AG09309 (cell line): ENCODE measurements around the gene CEP112.

Experiments used
- DNase-seq: peaks from one replicate; pipeline ENCODE4 v3.0.0-alpha.2; 2010; ENCODE audit warnings: low read depth
- H3K4me3 ChIP-seq: 2 replicates; pipeline ENCODE4 v1.5.1; 2011; ENCODE audit warnings: mild to moderate bottlenecking, low read depth, low read length, moderate library complexity; ENCODE audit not compliant: control insufficient read depth
- CTCF ChIP-seq: IDR thresholded peaks from 2 replicates; pipeline ENCODE4 v1.5.1; 2011; ENCODE audit warnings: mild to moderate bottlenecking, low read depth, low read length, inconsistent platforms; ENCODE audit not compliant: insufficient read depth, control insufficient read depth; ENCODE audit errors: missing control alignments

Gene CEP112

DNA sequence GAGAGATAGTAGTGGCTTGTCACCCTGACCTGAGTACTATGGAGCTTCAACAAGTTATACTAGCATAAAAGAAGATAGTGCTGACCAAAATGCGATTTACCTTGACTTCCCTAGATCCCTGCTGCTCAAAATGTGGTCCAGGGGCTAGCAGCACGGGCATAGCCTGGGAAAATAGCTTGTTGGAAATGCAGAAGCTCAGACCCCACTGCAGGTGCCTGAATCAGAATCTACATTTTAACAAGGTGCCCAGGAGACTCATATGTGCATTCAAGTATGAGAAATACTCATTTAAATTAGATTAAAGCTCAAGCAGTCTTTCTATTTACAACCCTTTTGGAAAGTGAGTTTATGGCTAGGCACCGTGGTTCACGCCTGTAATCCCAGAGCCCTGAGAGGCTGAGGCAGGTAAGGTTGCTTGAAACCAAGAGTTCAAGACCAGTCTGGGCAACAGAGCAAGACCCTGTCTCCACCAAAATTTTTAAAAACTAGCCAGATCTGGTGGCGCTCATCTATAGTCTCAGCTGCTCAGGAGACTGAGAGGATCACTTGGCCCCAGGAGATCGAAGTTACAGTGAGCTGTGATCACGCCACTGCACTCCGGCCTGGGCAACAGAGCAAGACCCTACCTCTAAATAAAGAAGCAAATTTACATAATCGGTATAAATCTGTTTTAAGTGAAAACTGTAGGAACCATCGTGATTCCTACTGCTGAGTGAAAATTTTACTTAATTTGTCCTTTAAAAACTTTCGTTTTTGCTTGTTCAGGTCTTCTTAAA is 30.0 kb upstream of the CEP112 start:
- no peak overlapping the region for H3K4me3 ChIP-seq
- no peak for TF ChIP-seq CTCF
- DNase-seq: no peak

- no peak for DNase-seq
- TF ChIP-seq CTCF: no peak
- no peak overlapping the region for H3K4me3 ChIP-seq
Observed at GRCh38 chr17:66221343-66221742, 29.4 kb upstream of the CEP112 start.

DNA sequence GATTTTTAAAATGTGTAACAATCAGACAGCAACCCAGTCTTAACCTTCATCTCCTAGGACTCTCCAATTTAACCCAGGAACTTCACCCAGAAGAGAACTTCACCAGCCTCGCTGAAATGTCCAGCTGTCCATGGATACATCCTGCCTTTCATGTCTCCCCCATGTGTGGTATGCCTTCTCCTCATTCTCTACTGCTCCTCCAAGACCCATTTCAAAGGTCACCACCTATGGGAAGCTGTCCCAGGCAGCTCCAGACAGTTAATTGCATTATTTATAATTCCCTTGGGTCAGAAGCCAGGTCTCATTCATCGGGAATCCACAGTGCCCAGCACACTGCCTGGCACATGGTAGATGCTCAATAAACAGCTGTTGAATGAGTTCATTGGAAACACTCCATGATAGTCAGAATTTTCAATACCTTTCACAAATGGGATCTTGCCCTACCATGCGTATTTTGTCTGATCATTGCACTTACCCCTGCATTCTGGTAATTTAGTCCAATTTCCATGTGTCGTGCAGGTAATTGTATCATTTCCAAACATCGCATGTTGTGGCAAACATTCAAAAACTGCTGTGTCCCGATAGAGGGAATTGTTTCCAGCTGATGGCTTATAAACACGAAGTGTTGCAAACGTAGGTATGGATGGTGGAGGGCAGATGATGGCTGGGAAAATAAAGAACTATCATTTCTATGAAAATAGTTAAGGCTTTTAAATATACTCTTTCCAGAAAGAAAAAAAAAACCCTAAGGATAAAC is 28.3 kb upstream of the CEP112 start:
- DNase-seq: no peak
- H3K4me3 ChIP-seq: no peak overlapping the region
- TF ChIP-seq CTCF: no peak

- H3K4me3 ChIP-seq: no peak overlapping the region
- TF ChIP-seq CTCF: no peak
- DNase-seq: no peak
Observed at GRCh38 chr17:66215529-66215911, 23.6 kb upstream of the CEP112 start.

GRCh38 chr17:66214884-66215528 is 23.1 kb upstream of the CEP112 start:
- no peak for DNase-seq
- TF ChIP-seq CTCF: no peak

DNA sequence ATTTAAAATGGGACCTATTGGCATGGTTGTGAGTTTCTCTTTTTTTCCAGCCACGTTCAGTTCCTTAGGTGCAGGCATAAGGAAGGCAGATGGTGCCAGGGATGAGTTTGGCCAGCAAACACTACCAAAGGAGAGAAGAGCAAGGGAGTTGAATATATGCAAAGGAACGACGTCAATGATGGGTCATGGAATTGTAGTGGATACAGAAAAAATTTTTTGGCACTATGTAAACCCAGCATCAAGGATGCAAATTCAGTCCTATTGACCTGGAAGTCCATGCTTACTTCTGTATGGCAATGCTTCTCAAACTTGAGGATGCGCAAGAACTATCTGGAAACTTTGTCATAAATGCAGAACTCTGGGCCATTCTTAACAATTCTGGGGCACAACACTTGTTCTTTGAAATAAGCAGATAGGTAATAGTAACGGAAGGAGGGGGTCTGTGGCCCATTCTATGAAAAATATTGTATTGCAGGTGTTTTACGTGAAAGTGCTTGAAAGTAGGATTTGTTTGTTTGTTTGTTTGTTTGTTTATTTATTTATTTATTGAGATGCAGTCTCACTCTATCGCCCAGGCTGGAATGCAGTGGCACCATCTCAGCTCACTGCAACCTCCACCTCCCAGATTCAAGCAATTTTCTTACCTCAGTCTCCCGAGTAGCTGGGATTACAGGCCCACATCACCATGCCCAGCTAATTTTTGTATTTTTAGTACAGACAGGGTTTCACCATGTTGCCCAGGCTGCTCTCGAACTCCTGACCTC is 19.3 kb upstream of the CEP112 start:
- H3K4me3 ChIP-seq: no peak overlapping the region
- DNase-seq: no peak
- no peak for TF ChIP-seq CTCF

More at GRCh38 chr17:66214884-66215528, 23.1 kb upstream of the CEP112 start:
- no peak overlapping the region for H3K4me3 ChIP-seq
